GM18867 (cell line): ENCODE measurements around the gene ZFHX2.
A peak's percentile ranks its signal among the peaks of the same experiment; 100 is the strongest.
"Not testable (repeated sequence)": the region's sequence is repeated elsewhere in the genome, so short reads cannot be mapped to it uniquely, and the experiment has no call there.

Source experiments
- ATAC-seq: cut with Tn5 transposase; IDR thresholded peaks from one replicate; pipeline ENCODE4 v1.9.1; 2021; ENCODE audit warnings: mild to moderate bottlenecking, moderate library complexity; ENCODE audit not compliant: unreplicated experiment

Gene ZFHX2

GRCh38 chr14:23544511-23545447 lies 6.8 kb downstream of the ZFHX2 start:
- ATAC-seq, result no peak

DNA sequence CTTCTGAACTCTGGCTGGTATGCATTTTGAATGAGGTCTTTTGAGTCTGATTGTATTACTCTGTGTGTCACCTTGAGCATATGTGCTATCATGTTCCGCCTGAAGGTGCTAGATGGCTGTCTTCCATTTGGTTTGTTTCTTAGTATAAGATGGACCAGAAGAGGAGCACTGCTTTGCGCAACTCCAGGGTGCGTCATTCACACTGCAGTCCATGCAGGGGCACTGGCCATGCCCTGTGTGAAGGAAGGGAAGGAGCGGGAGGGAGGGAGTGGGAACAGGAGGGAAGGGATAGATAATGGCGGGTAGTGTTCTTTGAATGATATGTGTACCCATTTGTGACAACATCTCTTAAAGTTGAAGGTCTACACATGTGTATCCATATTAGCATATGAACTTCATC lies 8.2 kb downstream of the ZFHX2 start:
- no peak for ATAC-seq

DNA sequence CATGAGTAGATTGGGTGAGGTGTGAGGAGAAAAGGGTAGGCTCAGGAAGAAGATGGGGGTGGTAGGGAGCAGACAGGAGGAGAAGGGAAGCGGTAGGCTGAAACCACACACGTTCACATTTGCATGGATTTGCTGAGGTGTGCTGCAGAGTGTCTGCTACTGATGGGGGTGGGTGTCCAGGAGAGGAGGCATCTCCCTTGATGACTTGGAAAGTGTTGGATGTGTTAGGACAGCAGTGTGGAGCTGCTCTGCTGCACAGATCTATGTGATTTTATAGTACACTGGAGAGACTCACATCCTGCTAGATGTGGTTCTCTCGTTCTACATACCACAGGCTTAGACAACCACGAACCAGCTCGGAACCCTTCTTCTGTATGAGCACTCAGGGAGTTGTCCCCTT lies 9.3 kb downstream of the ZFHX2 start:
- ATAC-seq, result no peak

- ATAC-seq, result no peak
Measured at GRCh38 chr14:23540141-23540469, 11.5 kb downstream of the ZFHX2 start.

- peak; percentile 44 for ATAC-seq
Measured at GRCh38 chr14:23539248-23540140, 12.1 kb downstream of the ZFHX2 start.

DNA sequence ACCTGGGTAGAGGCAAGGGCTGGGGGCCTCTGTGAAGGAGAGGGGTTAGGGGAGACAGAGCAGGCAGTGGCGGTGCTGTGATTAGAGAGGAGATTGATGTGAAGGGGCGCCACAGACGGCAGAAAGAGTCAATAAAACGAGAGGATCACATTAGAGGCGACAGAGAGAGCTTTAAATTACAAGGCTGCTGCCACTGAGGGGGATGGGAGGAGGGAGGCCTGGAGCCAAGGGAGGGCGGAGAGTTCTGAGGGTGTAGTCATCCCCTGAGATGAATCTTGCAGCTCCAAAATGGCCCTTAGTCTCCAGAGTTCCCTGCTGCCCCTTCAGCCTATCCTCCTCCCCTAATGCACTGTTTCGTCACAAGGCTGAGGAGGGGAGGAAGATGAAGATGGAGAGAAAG lies 12.8 kb downstream of the ZFHX2 start:
- ATAC-seq, result no peak

- ATAC-seq, result no peak
Measured at GRCh38 chr14:23538050-23538718, 13.4 kb downstream of the ZFHX2 start.

DNA sequence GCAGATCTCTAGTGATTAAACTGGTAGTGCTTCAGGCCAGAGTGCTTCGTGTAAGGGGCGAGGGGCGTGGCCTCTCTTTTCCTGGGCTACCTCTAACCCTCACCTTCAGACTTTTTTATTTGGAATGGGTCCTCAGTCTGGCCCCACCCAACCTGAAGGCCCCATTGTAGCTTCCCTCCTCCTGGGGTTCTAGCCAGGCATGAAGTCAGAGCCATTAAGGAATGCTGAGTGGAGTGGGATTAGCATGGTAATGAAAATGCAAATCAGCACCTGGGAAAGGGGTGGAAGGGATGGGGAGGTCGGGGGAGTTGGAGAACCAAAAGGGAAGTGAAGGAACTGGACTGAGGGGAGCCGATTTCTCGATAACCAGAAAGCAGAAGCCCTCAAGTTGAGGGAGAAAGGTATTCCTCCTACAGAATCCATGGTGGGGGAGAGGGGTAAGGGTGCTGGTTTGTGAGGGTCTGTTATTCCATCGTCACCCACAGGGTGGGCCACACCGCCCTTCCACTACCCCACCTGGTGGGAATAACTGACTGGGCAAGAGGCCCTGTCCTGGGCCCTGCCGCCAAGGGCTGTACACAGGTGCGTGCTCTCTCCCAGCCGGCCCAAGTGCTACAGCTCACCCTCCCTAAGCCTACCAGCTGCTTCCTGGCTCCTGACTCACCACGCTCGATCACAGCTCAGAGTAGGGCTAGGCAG lies 14.1 kb downstream of the ZFHX2 start:
- no peak for ATAC-seq

- not testable (repeated sequence) for ATAC-seq
Measured at GRCh38 chr14:23536906-23537305, 14.7 kb downstream of the ZFHX2 start.

DNA sequence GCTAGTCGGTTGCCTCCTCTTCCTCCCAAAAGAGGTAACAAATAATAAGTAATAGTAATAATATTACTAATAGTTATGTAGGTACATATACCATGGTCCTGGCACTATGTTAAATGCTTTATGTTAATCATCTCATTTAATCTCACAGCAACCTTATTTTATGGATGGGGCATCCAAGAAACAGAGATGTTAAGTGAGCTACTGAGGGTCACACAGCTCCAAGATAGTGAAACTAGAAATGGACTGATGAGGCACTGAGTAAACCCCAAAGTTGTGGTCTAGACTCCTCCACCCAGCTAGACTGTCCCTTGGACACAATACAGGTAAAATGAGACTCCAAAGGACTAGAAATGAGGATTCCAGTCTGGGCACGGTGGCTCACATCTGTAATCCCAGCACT lies 15.1 kb downstream of the ZFHX2 start:
- no peak for ATAC-seq

GRCh38 chr14:23535943-23536342 lies 15.6 kb downstream of the ZFHX2 start:
- no peak for ATAC-seq

DNA sequence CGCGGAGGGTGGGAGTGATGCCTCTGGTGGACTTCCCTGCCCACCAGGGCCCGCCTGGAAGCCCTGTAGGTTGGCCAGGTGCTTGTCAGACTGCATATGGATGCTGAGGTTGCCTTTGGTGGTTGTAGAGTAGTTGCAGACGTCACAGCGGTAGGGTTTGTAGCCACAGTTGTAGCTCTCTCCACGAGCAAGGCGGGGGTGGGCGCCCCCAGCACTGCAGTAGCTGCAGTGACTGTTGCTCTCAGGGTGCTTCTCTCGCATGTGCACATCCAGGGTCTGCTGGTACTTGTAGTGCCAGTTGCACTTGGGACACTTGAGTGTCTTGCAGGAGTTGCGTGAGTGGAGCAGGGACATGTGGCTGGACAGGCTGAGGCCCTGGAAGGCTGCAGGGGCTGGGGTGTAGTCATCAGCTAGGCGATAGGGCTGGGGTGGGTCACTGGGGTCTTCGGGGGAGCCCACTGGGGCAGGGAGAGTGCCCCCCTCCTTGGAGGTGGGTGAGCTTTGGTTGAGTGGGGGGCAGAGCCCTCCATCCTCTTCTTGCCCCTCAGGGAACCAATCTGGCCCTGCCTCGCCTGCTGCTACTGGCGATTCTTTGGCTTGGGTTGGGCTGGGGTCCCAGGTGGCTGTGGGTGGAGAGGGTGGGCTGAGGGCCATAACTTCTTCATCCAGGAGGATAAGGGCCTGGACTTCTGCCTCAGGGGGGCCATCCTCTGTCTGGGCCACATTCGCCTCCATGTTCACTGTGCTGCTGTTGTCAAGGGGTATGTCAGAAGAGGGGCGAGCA lies 17.7 kb downstream of the ZFHX2 start:
- ATAC-seq, result no peak

GRCh38 chr14:23532658-23533057 lies 18.9 kb downstream of the ZFHX2 start:
- ATAC-seq, result no peak

- no peak for ATAC-seq
Measured at GRCh38 chr14:23531391-23531790, 20.2 kb downstream of the ZFHX2 start.

GRCh38 chr14:23530375-23531055 lies 21.1 kb downstream of the ZFHX2 start:
- ATAC-seq, result no peak

- ATAC-seq, result no peak
Measured at GRCh38 chr14:23529016-23529415, 22.5 kb downstream of the ZFHX2 start.

GRCh38 chr14:23528555-23528954 lies 23.0 kb downstream of the ZFHX2 start:
- ATAC-seq, result no peak

- no peak for ATAC-seq
Measured at GRCh38 chr14:23525611-23526010, 26.0 kb downstream of the ZFHX2 start.

- ATAC-seq, result no peak
Measured at GRCh38 chr14:23524954-23525353, 26.6 kb downstream of the ZFHX2 start.
